ENCODE measurements around the gene CEP131. TPM values are rescaled to one million over a fixed set of nuclear protein-coding genes. Genes with fewer than 3 reads are reported as not detected.
A peak's percentile ranks its signal among the peaks of the same experiment; 100 is the strongest.

CEP131 gene
- polyA plus RNA-seq (2011; rRNA removed) (2.6 and 3.3 TPM in 2 replicates), polyA plus RNA-seq (2017; fragmentation: RNase III; extraction: RNeasy Plus Mini Kit Qiagen cat#74134 plus additional on column Dnase treatment) (10.3 to 11.5 TPM (median 10.5 TPM) in 3 replicates), polyA minus RNA-seq (2011; rRNA and poly(A)+ RNA removed) (0.54 and 3.8 TPM in 2 replicates)
- polyA plus RNA-seq (2012; cell fraction: cytosol; rRNA removed): 15.6 and 18.3 TPM in 2 replicates
- 39.7 and 52.0 TPM in 2 replicates for polyA plus RNA-seq (2012; cell fraction: nucleus; rRNA removed)

- ChIA-PET POLR2A (interaction anchor here (0.5 to 1.2 kb wide), 7 partner anchors 16 to 190 kb away, joined by 3 to 23 read pairs (median 4); partner anchors contain the start of genes BAHCC1, BAIAP2, NDUFAF8 and SLC38A10), CTCF (interaction anchor here (0.6 to 2.5 kb wide), 5 partner anchors 12 to 1306 kb away, joined by 3 to 11 read pairs (median 3); no protein-coding TSS in a partner anchor)
- 14% methylated on average over 34 of the region's 79 CpGs for WGBS (ENCODE audit: missing lambda C conversion rate)
- H3K4me3 ChIP-seq: peak within 1 kb of the TSS; percentile 79
- peak; percentile 100 for DNase-seq (ENCODE audit: low read depth in 1 of 2, low spot score in 1 of 2)
- peak; percentile 95 to 99 for ATAC-seq
- FAIRE-seq: peak; percentile 56
- H3K4me2 ChIP-seq: peak within 1 kb of the TSS; percentile 98
- H3K9me3 ChIP-seq: peaks cover 8% of the 10 kb centered on the region; the same call in 2 of the 3 replicates
- H3K4me1 ChIP-seq: peaks cover 9% of the 10 kb centered on the region
- H3K27ac ChIP-seq: peak within 1 kb of the TSS; percentile 70 to 88
- peak; percentile 83; the same call in 1 of the 2 replicates for TF ChIP-seq HOXB5 (CRISPR knock-in tag; IDR thresholded peaks at IDR 0.05)
- TF ChIP-seq ZC3H11A (IDR thresholded peaks at IDR 0.05): no peak
- no peak for TF ChIP-seq GATA3 (IDR thresholded peaks at IDR 0.05; ENCODE audit: borderline replicate concordance)
- peak; percentile 58; the same call in 1 of the 2 replicates for TF ChIP-seq TFCP2L1 (CRISPR knock-in tag; IDR thresholded peaks at IDR 0.05)
- TF ChIP-seq SREBF2 (IDR thresholded peaks at IDR 0.05): no peak
- peak; percentile 98 for TF ChIP-seq E2F6 (IDR thresholded peaks at IDR 0.05; ENCODE audit: borderline replicate concordance, low read depth)
- 0 out of 5 replicates have a peak, but pooled peaks of 1 of the 2 experiments have one; percentile 54 for TF ChIP-seq JUN (IDR thresholded peaks at IDR 0.05)
- TF ChIP-seq RAD21 (conservative IDR thresholded peaks at IDR 0.05 in 1 of 2, IDR thresholded peaks at IDR 0.05 in 1 of 2): no peak
- TF ChIP-seq HOXB13 (CRISPR knock-in tag; IDR thresholded peaks at IDR 0.05; ENCODE audit: low read depth): peak; percentile 81
- no peak for TF ChIP-seq SMC3 (IDR thresholded peaks at IDR 0.05)
- no peak for TF ChIP-seq MAFK (IDR thresholded peaks at IDR 0.05; ENCODE audit: partially characterized antibody)
- TF ChIP-seq FOSB (CRISPR knock-in tag; IDR thresholded peaks at IDR 0.05): no peak
- TF ChIP-seq RFX5 (IDR thresholded peaks at IDR 0.05): peak; percentile 81
- no peak for TF ChIP-seq HEYL (CRISPR knock-in tag; IDR thresholded peaks at IDR 0.05)
- TF ChIP-seq KDM1A (IDR thresholded peaks at IDR 0.05; ENCODE audit: low read depth): no peak
- TF ChIP-seq FOSL2 (IDR thresholded peaks at IDR 0.05): no peak
- no peak for TF ChIP-seq FOSL2 (CRISPR knock-in tag; IDR thresholded peaks at IDR 0.05)
- no peak for TF ChIP-seq MAZ (IDR thresholded peaks at IDR 0.05; ENCODE audit: borderline replicate concordance, low read depth, low read length)
- no peak for TF ChIP-seq REST (IDR thresholded peaks at IDR 0.05)
- no peak for TF ChIP-seq TP53 (CRISPR knock-in tag; IDR thresholded peaks at IDR 0.05)
- no peak for TF ChIP-seq EHMT2 (IDR thresholded peaks at IDR 0.05; ENCODE audit: low read depth)
- TF ChIP-seq HOXA7 (CRISPR knock-in tag; IDR thresholded peaks at IDR 0.05): no peak
- no peak for TF ChIP-seq CHD4 (IDR thresholded peaks at IDR 0.05; ENCODE audit: borderline replicate concordance)
- TF ChIP-seq USF2 (IDR thresholded peaks at IDR 0.05): 0 out of 2 replicates have a peak, but pooled peaks have one; percentile 26
- peak; percentile 60; the same call in 1 of the 2 replicates for TF ChIP-seq EHF (CRISPR knock-in tag; IDR thresholded peaks at IDR 0.05)
- TF ChIP-seq ZNF302 (CRISPR knock-in tag; IDR thresholded peaks at IDR 0.05): no peak
- 0 out of 2 replicates have a peak, but pooled peaks have one; percentile 30 for TF ChIP-seq RNF2 (IDR thresholded peaks at IDR 0.05; ENCODE audit: borderline replicate concordance, low read depth)
- TF ChIP-seq NFE2L2 (conservative IDR thresholded peaks at IDR 0.05; ENCODE audit: low read length): no peak
- no peak for TF ChIP-seq BHLHE40 (IDR thresholded peaks at IDR 0.05; ENCODE audit: low read depth, low read length)
- no peak for TF ChIP-seq HDAC2 (IDR thresholded peaks at IDR 0.05)
- TF ChIP-seq MYC (IDR thresholded peaks at IDR 0.05; ENCODE audit: borderline replicate concordance, low read length): peak; percentile 43; the same call in 1 of the 2 replicates
- peak; percentile 42; the same call in 1 of the 2 replicates for TF ChIP-seq PHF8 (IDR thresholded peaks at IDR 0.05; ENCODE audit: borderline replicate concordance, low read depth)
- no peak for TF ChIP-seq CHD2 (IDR thresholded peaks at IDR 0.05; ENCODE audit: low read length, partially characterized antibody)
- no peak for TF ChIP-seq NPAS2 (CRISPR knock-in tag; IDR thresholded peaks at IDR 0.05; ENCODE audit: borderline replicate concordance)
- no peak for TF ChIP-seq POLR2AphosphoS2 (conservative IDR thresholded peaks at IDR 0.05; ENCODE audit: low read length)
These were observed at the start of gene CEP131 for GRCh38 chr17:81222906-81223761. Gene CEP131, minus strand, starts transcription at chr17:81222965. Its CDS starts 2,909 bp downstream, at chr17:81220056.

Measured in A549 (cell line).